Endometrium (tissue), 2 donors: ENCODE data around the gene HSPB8.

Source experiments
- FAIRE-seq: peaks from 2 replicates; lab custom pipeline; 2012; peaks lifted over from hg19 to GRCh38; lab: Jason Lieb, UNC
- donor health status: control.
- donor health status: control.

The HSPB8 gene

DNA sequence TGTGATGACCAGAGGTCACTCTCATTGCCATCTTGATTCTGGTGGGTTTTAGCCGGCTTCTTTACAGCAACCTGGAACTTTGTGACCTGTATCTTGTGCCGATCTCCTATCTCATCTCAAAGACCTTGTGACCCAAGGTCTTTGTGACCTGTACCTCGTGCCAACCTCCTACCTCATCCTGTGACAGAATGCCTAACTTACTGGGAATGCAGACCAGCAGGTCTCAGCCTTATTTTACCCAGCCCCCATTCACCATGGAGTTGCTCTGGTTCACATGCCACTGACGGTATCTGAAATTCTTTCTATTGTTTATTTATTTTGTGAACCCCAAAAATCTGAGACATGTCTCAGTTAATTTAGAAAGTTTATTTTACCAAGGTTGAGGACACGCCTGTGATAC is 7.4 kb upstream of the HSPB8 start:
- no peak for FAIRE-seq

DNA sequence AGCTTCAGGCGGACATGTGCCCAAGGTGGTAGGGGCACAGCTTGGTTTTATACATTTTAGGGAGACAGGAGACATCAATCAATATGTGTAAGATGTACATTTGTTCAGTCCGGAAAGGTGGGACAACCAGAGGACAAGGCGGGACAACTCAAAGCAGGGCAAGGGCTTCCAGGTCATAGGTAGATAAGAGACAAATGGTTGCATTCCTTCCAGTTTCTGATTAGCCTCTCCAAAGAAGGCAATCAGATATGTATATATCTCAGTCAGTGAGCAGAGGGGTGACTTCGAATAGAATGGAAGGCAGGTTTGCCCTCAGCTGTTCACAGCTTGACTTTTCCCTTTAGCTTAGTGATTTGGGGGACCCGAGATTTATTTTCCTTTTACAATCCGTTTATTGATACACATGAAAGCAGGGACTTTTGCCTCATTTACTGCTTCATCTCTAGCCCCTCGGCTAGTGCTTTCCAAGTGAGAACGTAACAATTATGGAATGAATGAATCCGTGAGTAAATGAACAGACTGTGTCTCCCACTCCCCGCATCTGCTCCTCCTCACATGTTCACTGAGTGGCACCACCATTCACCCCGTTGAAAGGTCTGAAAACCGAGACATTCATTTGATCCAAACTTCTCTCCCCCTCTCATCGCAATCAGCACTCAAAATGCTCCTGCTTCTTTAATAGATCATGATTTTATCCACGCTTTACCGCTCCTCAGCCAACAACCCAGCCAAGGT is 6.9 kb upstream of the HSPB8 start:
- FAIRE-seq = no peak

DNA sequence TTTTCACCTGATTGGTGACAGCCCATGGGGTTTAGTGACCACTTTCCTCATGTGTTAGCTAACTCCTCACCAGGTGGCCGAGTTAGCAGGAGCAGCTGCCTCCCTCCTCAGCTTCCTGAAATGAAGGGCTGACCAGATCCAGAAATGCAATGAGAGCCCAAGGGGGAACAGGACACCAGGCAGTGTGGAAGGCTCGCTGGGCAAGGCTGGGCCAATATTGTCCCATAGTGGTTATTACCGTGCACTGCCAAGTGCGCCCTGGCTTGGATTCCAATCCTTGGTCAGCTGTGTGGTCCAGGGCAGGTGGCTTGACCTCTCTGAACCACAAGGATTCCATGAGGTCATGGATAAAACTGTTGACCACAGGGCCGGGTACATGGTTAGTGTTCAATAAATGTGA is 3.6 kb upstream of the HSPB8 start:
- no peak for FAIRE-seq

DNA sequence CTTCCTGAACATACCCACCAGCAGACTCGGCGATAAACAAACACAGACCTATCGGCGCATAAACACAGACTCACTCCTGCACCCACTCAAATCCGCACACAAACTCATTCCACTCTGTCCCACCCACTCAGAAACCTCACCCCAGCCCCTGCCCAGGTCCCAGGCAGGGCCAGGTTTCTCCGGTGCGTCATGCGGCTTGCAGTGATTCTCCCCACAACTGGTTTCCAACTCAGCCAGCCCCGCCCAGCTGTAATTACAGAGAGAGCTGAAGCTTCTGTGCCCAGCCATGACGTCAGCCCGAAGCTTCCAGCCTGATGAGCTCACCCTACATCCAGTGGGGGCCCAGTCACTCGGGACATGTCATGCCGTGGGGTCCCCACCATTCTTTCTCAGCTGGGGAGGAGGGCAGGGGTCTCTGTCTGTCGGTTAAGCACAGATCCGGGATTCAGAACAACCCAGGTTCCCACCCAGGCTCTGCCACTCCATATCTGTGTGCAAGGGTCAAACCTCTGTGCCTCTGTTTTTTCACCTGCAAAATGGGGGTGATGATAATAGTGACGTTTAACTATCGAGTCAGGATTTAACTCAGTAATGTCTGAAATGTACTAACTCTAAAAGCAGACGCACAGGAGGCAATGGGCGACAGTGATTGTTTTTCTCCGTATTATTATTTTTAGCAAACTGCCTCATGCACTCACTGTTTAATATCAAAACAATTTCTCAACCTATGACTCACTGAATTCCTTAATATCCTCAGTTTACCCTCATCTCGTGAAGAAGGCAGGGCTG is 2.3 kb upstream of the HSPB8 start:
- FAIRE-seq = no peak

DNA sequence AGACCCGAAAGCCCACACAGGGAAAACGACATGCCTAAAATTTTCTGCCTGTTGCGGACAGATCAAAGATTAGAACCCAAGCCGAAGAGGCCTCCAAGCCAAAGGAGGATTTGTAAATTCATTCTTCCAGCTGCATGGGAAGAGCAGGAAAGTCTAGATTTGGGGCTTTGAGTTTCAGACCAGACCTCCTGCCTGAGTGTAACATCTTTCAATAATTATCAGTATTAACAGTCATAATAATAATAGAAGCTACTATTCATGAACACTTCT is 1.7 kb upstream of the HSPB8 start:
- no peak for FAIRE-seq

DNA sequence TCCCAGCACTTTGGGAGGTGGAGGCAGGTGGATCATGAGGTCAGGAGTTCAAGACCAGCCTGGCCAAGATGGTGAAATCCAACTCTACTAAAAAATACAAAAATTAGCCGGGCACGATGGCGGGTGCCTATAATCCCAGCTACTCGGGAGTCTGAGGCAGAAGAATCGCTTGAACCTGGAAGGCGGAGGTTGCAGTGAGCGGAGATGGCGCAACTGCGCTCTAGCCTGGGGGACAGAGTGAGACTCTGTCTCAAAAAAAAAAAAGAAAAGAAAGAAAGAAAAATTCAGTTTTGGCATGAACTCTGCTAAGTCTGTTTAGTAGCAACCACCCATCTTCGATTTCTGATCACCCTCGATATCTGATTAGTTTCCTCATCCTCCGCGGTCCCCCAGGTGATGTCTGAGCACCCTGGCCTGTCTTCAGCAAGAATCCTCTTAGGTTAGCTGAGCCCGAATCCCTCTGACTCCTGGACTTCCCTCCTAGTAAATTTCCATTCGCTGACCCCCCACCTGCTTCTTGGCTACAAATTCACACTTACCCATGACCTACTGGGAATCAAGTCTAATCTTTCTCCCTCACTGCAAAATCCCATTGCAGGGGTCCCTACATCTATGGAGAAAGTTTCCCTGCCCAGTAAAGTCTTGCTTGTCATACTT is 879 bp upstream of the HSPB8 start:
- no peak for FAIRE-seq

DNA sequence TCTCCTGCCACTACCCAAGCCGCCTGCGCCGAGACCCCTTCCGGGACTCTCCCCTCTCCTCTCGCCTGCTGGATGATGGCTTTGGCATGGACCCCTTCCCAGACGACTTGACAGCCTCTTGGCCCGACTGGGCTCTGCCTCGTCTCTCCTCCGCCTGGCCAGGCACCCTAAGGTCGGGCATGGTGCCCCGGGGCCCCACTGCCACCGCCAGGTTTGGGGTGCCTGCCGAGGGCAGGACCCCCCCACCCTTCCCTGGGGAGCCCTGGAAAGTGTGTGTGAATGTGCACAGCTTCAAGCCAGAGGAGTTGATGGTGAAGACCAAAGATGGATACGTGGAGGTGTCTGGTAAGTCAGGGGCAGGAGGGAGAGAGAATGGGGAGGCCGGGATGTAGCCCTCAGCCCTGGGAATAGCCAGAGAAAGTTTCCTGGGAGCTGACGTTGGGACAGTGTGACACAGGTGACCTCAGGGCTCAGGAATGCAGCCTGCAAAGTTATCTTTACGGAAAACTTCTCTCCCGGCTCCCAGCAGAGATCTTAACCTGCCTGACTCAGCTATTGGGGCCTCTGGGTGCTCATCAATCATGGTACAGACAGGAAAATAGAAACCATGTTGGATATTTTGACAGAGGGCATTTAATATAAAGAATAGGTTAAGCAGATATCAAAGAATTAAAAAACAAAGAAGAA is 747 bp downstream of the HSPB8 start:
- FAIRE-seq = no peak

DNA sequence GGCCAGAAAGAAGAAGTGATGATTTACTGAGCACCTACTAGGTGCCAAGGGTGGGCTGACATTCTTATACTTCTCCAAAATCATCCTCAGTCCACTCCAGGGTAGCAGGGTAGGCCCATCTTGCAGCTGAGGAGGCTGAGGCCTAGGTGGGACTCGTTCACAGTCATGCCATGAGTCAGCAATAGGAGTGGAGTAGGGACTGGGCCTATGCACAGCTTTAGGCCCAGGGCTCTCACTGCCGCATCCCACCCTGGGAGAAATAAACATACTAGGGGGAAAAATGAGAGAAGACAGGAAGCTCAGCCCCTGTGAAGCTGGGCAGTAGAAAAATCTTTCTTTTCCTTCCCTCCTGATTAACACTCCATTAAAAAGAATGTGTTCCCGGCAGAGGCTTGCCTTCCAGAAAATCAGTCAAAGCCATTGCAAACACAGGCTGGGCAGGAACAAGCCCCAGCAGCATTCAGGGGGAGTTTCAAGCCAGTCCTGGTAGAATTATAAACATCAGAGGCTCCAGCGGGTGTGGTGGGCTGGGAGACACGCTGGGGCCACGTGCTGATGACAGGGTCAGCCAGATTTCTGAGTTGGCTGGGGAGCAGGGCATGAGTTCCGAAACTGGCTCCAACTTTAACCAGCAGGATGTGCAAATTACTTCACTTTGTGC is 1.8 kb downstream of the HSPB8 start:
- FAIRE-seq = no peak

DNA sequence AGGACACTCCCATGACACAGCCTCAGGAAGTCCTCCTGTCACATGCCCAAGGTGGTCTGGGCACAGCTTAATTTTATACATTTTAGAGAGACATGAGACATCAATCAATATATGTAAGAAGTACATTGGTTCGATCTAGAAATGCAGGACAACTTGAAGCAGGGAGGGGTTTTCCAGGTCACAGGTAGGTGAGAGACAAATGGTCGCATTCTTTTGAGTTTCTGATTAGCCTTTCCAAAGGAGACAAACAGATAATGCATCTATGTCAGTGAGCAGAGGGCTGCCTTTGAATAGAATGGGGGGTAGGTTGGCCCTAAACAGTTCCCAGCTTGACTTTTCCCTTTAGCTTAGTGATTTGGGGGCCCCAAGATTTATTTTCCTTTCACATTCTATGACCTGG is 2.5 kb downstream of the HSPB8 start:
- no peak for FAIRE-seq

DNA sequence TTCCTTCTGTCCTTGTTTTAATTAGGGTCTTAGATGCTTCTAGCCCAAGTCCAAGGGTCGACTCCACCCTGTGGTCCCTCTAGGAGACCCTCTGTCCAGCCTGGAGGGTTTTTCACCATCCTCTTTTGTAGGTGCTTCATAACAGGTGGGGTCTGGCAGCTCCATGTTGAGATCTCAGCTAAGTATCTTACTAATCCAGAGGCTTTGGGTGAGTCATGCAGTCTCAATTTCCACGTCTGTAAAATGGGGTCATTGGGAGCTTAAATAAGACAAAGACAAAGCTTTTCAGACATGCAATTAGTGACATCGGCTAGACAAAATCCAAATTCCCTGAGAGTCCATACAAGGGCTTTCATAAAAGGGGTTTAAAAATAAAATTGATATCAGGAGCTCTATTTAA is 3.2 kb downstream of the HSPB8 start:
- FAIRE-seq = no peak

DNA sequence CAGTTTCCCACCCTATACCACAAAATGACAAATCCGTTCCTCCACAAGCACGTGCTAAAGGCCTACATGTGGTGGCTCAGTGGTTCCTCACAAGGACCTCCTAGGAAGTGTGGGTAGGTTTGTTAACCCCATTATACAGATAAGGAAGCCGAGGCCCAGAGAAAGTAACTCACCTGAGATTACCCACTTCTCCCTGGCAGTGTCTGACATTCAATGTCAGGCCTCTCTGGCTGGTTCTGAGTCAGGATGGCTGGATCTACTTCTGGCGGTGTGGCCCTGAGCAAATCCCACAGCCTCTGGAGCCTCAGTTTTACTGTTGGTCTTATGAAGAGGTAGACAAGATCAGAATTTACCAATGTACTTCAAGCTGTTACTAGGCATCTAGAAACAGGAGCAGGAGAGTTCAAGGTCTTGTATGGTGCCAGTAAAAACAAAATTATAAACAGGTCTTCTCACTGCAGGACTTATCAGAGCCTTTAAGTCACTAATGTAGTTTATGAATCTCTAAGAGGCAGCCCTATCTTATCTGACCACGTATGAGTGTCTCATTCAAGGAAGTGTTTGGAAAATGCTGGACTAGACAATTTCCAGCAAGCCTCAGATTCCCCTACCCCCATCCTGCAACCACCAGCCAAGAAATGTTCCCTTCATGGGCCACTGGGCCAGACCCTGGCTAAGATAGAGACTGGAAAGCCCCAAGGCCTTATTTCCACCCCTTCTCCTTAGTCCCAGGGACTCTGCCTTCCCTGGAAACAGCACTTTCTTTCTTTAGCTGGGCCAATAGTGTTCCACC is 4.2 kb downstream of the HSPB8 start:
- FAIRE-seq = no peak

DNA sequence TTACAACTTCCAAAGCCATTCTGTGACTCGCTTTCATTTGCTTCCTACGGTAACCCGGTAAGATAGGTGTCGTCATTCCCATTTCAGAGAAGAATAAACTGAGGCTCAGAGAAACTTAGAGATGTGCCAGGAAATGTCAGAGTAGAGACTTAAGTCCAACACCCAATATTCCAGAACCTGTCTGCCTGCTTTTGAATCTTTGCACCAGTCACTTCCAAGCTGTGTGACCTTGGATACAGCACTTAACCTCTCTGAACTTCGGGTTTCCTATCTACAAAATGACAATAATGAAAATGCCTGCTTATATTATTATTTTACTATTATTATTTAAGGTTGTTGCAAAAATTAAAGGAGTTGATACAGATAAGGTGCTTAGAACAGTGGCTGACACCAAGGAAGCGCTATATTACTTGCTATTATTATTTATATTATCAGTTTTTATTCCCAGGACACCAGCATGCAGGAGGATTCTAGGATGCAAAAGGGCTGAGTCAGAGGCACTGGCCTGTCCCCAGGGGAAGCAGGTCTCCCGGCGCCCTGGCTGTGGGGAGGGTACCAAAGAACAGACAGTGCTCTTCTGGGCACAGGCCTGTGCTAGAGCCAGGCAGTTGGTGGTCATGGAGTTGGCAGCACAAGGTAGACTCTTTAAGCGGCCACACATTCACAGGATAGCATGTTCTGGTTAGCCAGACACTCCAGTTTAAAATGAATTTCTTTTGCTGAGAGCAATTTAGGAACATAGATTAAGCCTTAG is 5.4 kb downstream of the HSPB8 start:
- FAIRE-seq = no peak

DNA sequence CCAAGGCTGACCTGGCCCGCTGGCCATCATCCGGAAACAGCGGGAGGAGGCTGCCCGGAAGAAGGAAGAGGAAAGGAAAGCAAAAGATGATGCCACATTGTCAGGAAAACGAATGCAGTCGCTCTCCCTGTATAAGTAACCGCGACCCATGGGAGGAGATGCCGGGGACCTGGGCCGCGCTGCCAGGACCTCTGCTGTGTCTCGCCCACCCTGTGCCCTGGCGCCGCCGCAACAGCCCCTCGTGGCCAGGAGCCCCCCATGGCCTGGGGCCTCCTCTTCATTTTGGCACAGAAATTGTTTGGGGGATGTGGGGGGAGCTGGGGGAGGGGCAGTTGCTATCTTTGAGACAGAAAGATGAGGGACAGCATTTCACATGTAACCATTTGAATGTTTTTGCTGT is 16.5 kb downstream of the HSPB8 start:
- FAIRE-seq = no peak

DNA sequence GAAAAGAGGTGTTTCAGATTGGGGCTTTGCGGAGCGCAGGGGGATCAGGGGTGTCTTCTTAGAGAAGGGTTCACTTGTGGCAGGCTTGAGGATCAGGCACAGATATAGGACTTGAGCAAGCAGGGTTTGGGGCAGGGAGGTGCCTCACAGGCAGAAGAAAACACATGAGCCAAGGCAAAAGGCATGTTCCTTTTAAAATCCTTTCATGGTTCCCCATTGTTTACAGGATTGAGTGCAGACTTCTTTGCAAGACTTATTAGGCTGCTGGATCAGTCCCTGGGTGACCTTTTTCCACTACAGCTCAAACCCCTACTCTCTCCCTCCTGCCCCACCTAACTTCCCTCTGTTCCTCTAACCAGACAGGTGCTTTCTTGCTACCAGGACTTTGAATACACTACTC is 19.7 kb downstream of the HSPB8 start:
- no peak for FAIRE-seq

DNA sequence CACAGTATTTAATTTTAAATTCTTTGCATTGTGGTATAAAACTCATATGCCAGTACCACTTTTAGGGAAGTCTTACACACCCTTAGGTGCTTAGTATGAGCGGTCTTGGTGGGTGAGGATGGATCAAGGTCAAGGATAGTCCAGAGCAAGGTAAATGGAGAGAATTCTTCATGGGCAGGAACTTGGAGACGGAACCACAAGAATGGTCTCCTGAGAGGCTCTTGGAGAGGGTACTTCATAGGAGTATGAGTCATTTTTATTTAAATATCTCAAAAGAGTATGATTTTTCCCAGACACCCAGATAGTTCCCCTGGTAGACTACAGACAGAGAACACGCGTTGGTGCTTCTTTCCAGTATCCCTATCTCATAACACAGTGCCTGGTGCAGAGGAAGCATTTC is 21.9 kb downstream of the HSPB8 start:
- FAIRE-seq = no peak

DNA sequence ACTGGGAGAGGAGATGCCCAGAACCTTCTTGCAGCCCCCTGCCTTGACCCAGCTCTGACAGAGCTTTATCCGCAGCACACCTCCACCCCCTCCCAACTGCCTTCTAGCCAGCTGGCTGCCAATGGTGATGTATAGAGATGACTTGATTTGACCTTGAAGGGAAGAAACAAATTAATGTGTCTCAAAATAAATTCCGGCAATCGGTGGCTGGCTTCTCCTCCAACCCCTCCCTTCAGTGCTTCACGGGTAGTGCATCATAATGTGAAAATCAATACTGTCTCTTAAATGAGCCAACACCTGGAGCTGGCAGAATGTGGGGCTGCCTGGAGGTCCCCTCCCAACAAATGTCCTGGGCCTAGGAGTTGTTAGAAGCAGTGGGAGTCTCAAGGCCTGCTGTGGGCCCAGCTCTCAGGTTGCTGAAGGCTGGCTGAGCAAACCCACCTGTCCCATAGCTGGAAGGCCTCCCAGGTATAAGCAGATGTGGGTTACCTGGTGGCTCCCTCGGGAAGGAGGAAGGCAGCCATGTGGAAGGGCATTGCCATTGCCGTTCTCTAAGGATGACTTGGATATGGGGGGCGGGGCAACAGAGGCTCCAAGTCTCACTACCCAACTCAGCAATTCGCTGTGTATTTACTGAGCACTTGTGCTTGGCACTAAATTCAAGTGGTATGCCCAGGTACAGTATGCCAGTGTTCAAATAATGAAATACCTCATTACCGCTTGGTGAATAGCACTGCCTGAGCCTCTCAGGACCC is 23.2 kb downstream of the HSPB8 start:
- FAIRE-seq = no peak

DNA sequence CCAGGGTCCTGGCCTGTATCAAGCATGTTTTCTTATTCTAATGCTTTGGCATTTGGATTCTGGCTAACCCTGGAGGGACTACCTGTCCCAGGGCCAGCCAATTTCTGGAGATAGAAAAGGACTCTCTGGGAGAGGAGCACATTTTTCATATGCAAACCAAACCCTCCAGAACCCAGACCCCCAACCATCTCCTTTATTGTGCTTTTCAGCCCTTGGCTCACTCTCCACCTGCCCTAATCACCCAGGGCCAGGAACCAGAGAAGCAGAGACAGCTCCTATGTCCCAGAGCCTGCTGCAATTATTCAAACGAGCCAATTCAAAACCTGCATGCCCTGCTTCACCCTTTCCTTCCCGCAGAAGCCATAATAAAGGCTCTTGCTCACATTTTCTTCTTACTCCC is 23.8 kb downstream of the HSPB8 start:
- FAIRE-seq = no peak

DNA sequence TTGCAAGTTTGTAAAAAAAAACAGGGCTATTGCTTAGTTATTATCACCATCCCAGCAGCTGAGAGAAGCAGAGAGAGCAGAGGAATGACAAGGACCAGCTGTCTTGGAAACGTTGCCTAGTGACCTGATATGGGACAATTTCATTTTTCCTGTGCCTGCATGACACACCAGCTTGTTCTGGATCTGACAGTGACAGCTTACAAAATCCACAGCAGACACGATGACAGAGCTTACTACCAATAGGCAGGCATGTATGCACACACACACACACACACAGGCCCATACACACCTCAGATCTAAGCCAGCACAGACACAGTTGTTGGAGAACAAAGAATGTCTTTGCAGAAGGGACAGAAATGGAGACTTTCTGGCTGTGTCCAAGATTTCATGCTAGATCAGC is 25.4 kb downstream of the HSPB8 start:
- no peak for FAIRE-seq

DNA sequence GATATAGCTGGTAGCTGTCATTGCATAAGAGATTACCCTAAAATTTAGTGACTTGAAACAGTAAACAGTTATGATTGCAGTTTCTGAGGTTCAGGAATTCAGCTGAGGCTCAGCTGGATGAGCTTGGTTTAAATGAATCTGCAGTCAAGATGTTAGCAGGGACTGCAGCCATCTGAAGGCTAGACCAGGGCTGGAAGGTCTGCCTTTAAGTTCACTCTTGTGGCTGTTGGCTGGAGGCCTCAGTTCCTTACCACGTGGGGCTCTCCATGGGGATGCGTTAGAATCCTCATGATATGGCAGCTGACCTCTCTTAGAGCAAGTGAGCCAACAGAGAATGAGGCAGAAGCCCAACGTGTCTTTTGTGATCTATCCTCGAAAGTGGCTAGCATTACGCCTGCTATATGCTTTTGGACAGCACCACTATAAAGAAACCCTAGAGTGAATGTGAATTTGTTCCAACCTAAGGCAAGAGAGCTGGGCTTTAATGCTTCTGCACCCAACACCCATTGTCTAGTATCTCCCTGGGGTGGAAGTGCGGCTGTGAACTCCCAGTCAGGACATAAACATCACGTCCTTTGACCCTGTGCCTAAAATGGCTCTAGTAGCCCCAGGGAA is 26.0 kb downstream of the HSPB8 start:
- FAIRE-seq = no peak
